GM21619 (cell line): ENCODE results near the gene FCAMR.

Experiments
- ATAC-seq: cut with Tn5 transposase; IDR thresholded peaks from one replicate; pipeline ENCODE4 v1.9.1; 2021; ENCODE audit not compliant: unreplicated experiment

FCAMR gene, protein sequence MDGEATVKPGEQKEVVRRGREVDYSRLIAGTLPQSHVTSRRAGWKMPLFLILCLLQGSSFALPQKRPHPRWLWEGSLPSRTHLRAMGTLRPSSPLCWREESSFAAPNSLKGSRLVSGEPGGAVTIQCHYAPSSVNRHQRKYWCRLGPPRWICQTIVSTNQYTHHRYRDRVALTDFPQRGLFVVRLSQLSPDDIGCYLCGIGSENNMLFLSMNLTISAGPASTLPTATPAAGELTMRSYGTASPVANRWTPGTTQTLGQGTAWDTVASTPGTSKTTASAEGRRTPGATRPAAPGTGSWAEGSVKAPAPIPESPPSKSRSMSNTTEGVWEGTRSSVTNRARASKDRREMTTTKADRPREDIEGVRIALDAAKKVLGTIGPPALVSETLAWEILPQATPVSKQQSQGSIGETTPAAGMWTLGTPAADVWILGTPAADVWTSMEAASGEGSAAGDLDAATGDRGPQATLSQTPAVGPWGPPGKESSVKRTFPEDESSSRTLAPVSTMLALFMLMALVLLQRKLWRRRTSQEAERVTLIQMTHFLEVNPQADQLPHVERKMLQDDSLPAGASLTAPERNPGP

DNA sequence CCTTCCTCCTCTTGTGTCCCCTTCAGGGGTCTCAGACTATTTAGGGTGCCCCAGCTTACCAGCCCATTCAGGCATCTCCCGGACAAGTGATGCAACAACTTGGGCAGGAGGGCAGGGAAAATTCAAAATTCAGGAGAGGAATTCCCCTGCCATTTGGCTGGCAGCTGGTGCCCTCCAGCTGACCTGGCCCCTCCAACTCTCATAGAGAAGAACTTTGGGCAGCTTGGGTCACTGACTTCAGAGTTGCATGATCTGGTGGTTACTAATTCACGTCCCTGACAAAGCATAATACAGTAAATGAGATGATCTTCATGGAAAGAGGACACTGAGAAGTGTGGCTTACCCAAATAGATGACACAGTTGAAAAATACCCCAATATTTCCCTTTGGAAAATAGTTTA is at the start of gene FCAMR:
Gene FCAMR, minus strand, starts transcription at position 15 of the 400 bp plus-strand sequence. CDS start 335 bp downstream, outside the sequence.
- ATAC-seq, result no peak

DNA sequence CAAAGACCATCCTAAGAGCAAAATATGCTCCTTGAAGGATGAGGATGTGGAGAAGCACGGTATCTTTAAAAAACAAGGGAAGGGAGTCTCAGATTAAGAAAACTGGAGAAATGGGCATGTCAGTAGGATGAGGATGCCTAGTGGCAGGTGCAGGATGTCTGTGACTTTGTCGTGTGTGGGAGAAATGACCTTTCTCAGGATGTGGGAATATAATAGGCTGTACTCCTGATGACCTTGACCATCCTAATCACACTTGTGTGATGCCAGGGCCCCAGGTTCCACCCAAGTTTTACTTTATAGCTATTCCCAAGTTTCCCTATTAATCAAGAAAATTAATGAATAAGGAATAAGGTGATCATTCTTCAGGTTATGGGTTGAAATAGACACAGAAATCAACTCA is 49.4 kb upstream of the FCAMR start:
- no peak for ATAC-seq

DNA sequence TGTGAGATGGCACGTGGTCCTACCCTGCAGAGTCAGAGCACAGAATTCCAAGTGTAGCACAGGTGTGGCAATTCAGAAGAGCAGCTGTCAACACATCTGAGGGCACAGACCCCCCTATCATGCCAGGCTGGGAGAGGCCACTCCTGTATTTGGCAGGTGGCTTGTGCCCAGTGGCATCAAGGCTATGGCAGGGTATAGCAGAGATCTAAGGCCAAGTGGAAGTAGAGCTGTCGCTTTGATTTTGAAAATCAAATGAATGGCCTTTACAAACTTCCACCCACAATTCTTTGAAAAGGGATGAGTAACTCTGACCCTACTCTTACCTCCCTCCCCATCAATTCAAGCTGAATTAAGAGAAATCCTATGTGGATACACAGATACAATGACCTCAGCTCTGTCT is 48.9 kb upstream of the FCAMR start:
- no peak for ATAC-seq

DNA sequence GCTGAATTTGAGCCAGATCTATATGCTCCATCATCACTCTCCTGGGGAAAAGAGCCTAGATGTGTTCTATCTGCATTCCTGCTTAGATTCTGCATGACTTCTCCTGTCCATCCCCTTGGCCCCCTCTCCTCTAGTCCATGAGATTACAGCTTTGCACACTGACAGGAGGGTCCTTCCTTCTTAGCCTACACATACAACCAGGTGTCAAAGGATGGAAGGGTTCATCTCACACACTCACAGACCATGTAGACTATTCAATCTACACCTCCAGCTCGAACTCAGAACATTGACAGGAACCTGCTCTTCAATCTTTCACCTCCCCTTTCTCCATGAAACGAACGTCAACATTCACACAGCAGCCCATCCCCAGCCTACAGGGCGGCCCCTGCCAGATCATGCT is 48.4 kb upstream of the FCAMR start:
- ATAC-seq, result no peak

DNA sequence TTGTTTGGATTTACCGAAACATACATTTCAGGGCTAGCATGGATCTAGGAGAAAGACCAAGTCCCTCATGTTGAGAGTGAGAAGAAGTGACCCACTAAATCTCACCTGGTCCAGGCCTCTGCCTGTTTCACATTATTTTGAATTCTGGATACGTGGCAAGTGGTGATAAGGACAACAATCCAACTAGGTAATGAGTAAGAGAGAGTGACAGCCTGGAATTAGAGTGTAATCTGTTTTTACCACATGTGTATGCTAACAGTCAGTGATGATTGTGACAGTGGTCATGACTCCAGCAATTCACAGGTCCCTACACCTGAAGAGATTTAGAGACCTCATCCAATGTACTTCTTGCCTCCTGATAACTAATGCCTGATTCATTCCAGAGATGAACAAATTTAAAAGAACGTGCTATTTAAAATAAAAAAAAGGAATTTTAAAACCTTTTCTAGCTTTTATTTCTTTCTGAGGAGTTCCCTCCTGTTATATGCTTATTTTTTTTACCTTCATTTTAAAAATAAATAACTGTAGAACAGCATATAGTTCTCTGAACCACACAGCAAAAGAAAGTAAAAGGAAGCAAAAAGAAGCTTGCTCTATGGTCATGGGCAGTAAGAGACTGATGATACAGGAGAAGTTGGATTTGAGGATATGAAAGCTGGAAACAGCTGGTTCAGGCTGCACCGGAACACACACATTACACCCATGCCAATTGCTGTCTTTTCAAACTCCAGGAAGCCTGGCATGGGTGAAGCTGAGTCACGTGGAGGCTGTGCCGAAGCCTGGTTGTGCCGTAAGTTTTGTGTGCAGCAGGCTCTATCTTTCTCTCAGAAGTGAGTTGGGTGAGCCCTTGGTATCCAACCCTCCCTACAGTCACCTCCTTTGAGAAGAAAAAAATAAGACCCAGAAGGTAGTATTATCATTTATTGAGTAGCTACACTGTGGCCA is 47.6 kb upstream of the FCAMR start:
- ATAC-seq, result no peak

DNA sequence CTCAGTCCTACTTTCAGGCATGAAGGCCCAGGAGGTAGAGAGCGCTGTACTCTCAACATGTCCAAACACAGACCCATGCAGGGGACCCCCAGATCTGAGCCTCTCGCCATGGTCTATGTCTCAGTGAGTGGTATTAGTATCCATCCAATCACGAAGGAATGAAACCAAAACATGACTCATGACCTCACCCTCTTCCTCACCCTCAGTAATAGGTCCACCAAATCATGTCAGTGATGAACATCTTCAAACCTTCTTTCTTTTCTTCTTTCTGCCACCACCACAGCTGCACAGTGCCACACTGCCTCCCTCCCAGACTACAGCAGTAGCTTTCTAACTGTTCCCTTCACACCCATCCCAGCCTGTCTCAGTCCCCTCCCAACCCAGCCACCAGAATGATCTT is 45.5 kb upstream of the FCAMR start:
- ATAC-seq, result no peak

DNA sequence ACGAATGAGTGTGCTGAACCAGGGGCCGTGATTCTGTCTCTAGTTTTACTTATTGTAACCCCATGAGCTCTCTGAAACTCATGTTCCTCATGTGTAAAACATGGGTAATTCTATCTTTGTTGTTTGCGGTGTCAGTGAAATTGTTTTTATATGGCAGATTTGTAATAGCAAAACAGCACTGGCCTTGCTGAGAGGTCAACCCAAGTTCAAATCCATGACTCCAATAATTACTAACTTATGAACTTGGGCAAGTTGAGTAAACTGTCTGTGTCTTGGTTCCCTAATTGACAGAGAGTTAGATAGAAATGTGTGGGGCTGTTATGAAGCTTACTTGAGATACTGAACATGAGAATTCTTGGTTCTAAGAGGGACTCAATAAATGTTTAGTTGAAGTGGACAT is 44.5 kb upstream of the FCAMR start:
- no peak for ATAC-seq

DNA sequence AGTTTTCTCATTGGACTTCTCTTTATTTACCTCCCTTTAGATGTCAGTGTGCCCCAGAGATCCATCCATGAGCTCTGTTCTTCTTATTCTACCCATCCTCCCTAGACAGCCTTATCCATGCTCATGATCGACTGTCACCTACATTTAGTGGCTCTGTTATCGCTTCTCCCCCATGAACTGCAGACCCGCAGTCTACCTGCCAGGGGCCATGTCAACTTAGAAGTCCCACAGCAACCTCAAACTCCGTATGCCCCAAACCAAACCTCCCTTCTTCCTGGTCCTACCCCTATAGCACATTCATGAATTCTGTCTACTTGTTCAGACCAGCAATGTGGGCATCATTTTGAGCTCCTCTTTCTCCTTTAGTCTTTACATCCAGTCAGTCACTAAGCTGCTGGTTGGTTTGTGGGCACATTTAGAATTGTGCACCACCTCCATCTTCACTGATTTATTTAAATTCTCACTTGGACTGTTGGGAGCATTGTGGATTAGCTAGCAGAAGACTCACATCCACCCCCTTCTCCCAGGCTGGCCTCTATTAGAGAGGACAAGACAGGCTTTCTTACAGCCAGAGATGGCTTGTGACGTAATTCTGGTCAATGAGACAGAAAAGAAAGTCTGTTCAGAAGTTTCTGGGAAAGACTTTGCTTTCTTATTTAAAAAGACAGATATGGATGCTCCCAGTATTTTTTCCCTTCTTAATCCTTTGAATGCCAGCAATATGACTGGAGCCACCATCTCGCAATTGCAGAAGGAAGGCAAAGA is 43.2 kb upstream of the FCAMR start:
- ATAC-seq, result no peak

DNA sequence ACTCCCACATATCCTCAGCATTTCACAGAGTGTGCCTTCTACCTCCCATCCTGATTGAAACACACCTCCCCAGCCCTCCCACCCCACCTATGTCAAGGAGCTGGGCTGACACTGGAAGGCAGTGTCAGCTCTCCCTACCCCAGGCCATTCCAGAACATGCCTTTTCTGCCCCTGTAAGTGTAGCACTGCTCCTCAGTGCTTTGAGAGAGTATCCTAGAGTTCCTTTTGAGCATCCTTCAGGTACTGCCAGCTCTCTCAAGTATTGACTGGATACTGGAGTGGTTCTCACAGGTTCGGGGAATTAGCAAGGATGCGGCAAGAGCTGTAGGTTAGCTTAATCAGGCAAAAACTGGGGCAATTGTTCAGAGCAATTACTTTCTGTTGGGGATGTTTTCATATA is 40.5 kb upstream of the FCAMR start:
- ATAC-seq, result no peak

DNA sequence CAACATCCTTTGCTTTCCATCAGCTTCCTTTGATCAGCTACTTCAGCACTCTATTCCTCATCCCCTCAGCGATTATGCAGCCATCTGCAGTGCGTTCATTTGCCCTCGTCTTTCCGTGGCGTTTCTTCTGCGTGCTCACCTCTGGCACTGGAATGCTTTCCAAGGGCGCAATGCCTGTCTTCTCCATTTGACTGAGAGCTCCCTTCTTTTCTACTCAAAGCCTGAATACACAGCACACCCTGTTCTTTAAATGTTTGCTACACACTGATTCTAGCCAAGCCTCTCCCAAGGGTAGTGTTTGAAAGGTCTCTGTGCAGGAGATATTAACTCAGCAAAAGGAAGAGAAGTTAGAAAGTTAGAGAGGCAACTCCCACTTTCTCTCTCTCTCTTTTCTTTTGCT is 39.7 kb upstream of the FCAMR start:
- no peak for ATAC-seq

DNA sequence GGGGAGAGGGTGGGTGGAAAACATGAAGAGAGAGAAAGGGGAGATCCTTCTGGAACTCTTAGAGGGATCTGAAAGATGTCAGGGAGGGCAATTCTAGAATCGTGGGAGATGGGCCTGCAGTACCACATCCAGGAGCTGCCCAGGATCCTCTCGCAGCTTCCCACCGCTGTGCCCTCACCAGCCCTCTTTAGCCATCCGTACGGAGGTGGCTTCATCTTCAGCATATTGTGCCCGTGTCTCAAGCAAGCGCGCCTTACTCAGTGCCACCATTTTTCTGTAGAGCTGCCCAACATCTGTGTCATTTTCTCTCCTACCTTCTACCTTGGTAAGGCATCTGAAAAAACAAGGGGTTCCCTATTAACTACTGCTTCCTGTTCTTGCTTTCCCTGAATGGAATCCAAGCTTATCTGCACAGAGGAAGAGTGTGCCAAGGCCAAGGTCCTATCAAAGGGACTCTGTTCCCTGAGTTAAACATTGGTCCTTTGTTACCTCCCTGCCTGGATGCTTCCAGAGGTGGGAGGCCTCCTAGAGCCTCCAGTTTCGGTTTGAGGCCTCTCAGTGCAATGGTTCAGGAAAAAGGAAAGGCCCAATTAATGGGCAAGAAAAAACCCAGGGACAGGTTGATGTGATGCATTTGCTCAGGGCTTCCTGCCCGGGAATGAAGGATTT is 39.1 kb upstream of the FCAMR start:
- ATAC-seq, result no peak

DNA sequence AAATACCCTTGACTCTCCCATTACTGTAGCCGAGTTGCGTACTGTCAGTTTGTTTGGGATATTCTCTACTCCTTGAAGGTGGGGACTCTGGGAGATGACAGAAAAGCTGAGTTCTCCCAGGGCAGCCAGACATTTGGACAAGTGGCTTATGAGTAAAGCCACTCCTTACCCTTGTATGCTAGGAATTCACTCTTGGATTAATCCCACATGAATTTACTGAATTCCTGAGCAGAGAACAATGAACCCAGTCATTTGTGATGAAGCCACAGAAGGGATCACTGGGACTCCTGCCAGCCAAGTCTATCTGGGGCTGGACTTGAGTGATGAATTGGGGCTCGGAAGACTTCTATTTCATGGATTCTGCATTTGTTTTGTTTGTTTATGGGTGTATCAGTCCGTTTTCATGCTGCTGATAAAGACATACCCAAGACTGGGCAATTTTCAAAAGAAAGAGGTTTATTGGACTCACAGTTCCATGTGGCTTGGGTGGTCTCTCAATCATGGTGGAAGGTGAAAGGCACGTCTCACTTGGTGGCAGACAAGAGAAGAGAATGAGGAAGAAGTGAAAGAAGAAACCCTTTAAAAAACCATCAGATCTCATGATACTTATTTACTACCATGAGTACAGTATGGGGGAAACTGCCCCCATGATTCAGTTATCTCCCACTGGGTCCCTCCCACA is 37.2 kb upstream of the FCAMR start:
- ATAC-seq, result no peak

DNA sequence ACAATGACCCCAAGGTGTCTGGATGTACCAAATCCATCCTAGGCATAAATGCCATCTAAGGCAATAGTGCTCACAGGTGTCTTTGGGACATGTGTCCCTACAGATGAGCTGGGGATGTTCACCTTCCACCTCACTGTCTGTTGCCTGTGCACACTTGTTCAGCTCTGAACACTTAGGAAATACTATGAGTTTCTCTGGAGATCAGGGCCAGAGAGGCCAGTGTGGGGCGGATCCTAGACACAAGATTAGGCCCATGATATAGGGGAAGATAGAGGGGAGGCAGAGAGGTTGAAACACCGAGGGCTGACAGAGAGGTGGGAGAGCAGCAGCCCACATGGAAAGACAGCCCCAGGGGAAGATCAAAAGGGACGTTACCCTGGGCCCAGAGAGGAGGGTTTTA is 36.7 kb upstream of the FCAMR start:
- no peak for ATAC-seq

DNA sequence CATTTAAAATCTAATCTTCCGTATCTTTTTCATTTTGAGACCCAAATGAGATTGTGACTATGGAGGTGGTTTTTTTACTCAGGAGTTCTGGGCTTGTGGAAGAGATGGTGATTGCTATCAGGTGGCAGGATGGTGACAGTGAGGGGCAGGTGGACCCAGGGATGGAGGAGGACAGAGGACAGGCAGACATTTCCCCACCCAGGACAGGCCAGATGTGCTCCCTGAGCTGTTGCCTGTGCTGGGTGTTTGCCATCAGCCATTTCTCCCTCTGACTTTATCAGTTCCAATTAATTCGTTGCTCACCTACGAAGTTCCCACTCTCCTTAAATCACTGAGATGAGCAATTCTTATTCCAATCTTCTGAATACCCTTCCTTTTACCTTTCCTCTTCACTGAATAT is 35.8 kb upstream of the FCAMR start:
- no peak for ATAC-seq

DNA sequence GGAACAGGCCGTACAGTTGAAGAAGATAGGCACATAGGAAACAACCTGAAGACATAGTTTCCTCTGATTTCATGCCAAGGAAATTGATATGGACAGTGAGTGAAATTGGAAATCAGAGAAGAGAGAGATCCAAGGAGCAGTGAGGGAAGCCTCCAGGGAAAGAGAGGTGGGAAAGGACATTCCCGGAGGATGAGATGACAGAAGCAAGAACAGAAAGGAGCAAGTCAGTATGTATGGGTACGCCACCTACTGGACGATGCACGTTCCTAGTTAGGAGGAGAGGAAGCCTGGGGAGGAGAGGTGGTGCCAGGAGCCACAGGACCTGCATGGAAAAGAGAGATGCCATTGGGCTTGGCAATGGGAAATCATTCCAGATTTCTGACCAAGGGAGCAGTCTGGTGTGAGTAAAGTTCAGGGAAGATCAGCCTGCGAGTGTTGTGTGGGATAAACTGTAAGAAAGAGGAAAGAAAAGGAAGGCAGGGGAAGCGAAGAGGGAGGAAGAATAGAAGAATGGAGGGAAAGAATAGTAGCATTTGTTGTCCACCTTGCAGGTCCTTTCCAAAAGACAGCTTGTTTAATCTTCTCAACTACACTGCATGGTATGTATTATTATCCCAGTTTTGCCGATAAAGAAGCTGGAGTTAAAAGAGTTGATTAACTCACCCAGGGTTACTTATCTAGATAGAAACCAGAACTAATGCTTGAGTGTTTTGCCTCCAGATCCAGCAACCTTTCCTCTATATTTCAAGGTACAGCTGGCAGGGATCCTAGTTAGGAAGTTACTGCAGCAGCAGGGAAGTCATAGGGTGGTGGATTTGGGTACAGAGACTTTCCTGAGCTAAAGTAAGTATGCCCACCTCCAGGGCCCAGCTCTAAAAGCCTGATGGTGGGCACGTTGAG is 34.9 kb upstream of the FCAMR start:
- ATAC-seq, result no peak

DNA sequence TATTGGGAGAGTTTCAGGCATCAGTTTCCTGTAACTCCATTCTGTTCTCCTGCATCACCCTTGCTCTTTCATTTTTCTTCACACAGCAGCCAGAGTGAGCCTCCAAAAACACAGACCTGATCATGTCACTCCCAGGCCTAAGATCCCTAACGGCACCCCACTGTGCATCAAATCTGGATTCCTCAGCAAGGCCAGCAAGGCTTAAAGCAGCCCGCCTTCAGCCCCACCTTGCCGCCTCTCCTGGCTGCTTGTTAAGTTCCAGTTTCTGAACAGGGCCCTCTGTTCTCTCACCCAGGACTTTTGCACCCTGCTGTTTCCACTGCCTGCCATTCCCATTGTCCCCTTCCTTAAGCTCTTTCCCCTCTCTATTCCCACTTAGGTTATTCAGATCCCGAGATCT is 33.0 kb upstream of the FCAMR start:
- ATAC-seq, result no peak

DNA sequence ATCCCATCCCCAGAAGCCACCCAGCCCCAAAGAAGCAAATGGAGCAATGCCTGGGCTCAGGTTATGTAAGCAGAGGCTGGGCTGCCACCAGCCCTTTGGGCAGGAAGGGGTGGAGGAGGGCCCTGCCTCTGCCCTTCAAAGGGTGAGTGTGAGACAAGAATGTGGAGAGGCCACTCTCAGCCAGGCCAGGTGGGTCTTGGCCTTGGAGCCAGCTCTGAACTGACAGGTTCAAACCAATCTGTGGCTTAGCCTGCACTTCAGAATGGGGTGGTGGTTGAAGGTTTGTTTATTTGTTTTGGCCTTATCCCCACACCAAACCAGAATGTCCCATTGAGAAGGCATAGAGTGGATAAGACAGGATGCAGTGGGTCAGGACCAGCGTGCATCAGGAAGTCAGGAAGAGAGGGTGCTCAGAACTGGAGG is 32.5 kb upstream of the FCAMR start:
- no peak for ATAC-seq

DNA sequence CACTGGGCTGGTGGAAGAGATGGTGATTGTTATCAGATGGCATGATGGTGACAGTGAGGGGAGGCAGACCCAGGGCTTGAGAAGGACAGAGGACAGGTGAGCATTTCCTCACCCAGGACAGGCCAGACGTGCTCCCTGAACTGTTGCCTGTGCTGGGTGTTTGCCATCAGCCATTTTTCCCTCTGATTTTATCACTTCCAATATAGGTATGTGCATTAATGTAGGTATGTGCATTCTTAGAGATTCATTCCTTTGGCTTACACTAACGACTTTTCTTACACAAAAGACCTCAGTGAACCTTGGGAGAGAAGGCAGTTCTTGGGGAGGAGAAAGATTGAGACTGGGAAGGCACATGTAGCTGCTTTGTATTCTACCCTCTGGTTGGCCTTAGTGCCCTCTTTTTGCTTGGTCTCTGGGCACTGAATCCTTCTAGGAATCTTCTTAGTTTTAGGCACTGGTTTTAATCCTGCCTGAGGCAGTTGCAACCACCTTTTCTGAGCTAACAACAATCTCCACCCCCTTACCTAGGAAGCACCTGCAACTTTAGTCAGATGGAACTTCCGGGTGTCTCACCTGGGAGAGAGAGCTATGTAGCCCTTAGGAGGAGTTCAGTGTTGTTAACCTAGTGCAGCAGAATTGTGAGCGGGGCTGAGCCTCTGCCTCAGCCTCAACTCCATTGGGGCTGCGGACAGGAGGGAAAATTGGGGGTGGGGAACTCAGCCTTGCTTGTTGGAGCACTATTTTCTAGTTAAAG is 31.4 kb upstream of the FCAMR start:
- ATAC-seq, result no peak
